Fibroblast of lung (primary cell): Measurements from ENCODE around the gene POLN. TPM values are rescaled to one million over a fixed set of nuclear protein-coding genes. Genes with fewer than 3 reads are reported as not detected.

ENCODE experiments used
- DNase-seq, 2 donors: peaks; one replicate each; pipeline versions ENCODE4 v3.0.0 to v3.0.0-alpha.2; 2010; ENCODE audit warnings: low read depth in 2 of 2
- H2AFZ ChIP-seq: 2 replicates; pipeline ENCODE4 v1.5.1; 2012; ENCODE audit warnings: low read length, control low read depth, inconsistent platforms
- H3K27ac ChIP-seq: 2 replicates; pipeline ENCODE4 v1.5.1; 2011; ENCODE audit warnings: low read length, control low read depth; ENCODE audit not compliant: insufficient read depth
- H3K27me3 ChIP-seq: 2 replicates; pipeline ENCODE4 v1.5.1; 2011; ENCODE audit warnings: mild to moderate bottlenecking, low read length; ENCODE audit not compliant: control insufficient read depth, insufficient read depth
- H3K36me3 ChIP-seq: 2 replicates; pipeline ENCODE4 v1.5.1; 2011; ENCODE audit warnings: low read length; ENCODE audit not compliant: control insufficient read depth, insufficient read depth
- H3K4me1 ChIP-seq: 2 replicates; pipeline ENCODE4 v1.5.1; 2011; ENCODE audit warnings: low read length; ENCODE audit not compliant: control insufficient read depth, insufficient read depth; ENCODE audit errors: extremely low read depth
- H3K4me2 ChIP-seq: 2 replicates; pipeline ENCODE4 v1.5.1; 2011; ENCODE audit warnings: low read length, control low read depth; ENCODE audit not compliant: insufficient read depth; ENCODE audit errors: extremely low read depth
- H3K4me3 ChIP-seq, 4 experiments: fragments of 200-600 bp in 1 of 4; sonication (generic) in 1 of 4; replicated peaks in 1 of 4; 2 replicates each; pipeline ENCODE4 v1.5.1; 2011 to 2016; ENCODE audit warnings: low read length in 4 of 4, low read depth in 3 of 4, mild to moderate bottlenecking in 3 of 4, control low read depth in 2 of 4, inconsistent platforms in 1 of 4, mixed read lengths in 1 of 4; ENCODE audit not compliant: insufficient read depth in 1 of 4; ENCODE audit errors: control extremely low read depth in 1 of 4
- H3K79me2 ChIP-seq: 2 replicates; pipeline ENCODE4 v1.5.1; 2012; ENCODE audit warnings: mild to moderate bottlenecking, low read length, inconsistent platforms; ENCODE audit not compliant: control insufficient read depth, insufficient read depth
- H3K9ac ChIP-seq: 2 replicates; pipeline ENCODE4 v1.5.1; 2011; ENCODE audit warnings: mild to moderate bottlenecking, low read length, control low read depth; ENCODE audit not compliant: insufficient read depth
- H3K9me3 ChIP-seq: 2 replicates; pipeline ENCODE4 v1.5.1; 2012; ENCODE audit warnings: low read depth, low read length; ENCODE audit not compliant: control insufficient read depth, insufficient read depth
- H4K20me1 ChIP-seq: 2 replicates; pipeline ENCODE4 v1.5.1; 2011; ENCODE audit warnings: low read length; ENCODE audit not compliant: control insufficient read depth, insufficient read depth; ENCODE audit errors: extremely low read depth
- EZH2 ChIP-seq: IDR thresholded peaks from 2 replicates; pipeline ENCODE4 v1.5.1; 2012; ENCODE audit warnings: low read length, control low read depth, mild to moderate bottlenecking; ENCODE audit errors: missing control alignments
- polyA plus RNA-seq, 2 donors: library from polyadenylated mRNA; depleted of rRNA in 1 of 2; stranded (reverse) in 1 of 2; unstranded in 1 of 2; fragments of >200 nt; gene quantifications; 2 replicates each; pipeline ENCODE4 v1.2.1, GENCODE V29; 2011 to 2012; ENCODE audit warnings: missing spikeins in 1 of 2
- total RNA-seq: library from RNA; depleted of rRNA; stranded (reverse); fragments of >200 nt; gene quantifications from 2 replicates; pipeline ENCODE4 v1.2.1, GENCODE V29; 2014
- TF ChIP-seq, protein P1 (sequence below), 2 donors: IDR thresholded peaks in 1 of 2; conservative IDR thresholded peaks in 1 of 2; 1 replicate in 1 of 2; 2 replicates in 1 of 2; pipeline ENCODE4 v1.5.1; 2011 to 2012; ENCODE audit warnings: low read length in 2 of 2, control low read depth in 1 of 2, inconsistent platforms in 1 of 2, low read depth in 1 of 2, mild to moderate bottlenecking in 1 of 2

The POLN gene
- total and polyA plus RNA-seq, 2 donors (not counting 1 experiment from before 2014, with no cell fraction given) = 0.58 to 5.6 TPM

DNA sequence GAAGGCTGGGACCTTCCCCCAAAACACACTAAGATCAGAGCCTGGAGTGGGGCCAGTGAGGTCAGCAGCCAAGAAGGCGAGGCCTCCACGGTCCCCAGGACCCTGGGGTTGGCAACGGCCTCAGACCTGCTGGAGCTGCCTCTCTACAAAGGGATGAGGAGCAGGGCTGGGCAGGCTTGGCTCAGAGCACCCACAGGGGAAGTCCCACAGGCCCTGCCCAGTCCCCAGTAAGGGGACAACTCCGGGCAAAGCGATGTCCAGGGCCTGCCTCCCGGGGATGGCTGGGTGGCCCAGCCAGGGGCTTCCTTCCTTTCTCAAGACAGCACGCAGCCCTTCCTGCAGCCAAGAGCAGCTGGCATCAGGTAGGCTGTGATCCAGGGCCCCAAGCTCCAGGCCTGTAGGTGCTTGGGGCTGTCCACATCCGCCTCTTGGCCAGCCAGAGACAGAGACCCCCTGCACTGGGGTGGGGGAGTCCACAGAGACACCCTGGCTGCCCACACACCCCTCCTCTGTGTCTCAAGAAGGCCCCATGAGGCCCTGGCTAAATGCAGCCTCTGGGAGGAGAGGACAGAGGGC is 14.3 kb upstream of the POLN start:
- Histone ChIP-seq H3K9ac (no peak overlapping the region), H3K36me3 (peaks cover 16% of the 10 kb centered on the region), H4K20me1 (no peaks in the 10 kb centered on the region), H3K27me3 (no peaks in the 10 kb centered on the region), H2AFZ (no peak overlapping the region), H3K9me3 (no peaks in the 10 kb centered on the region), H3K4me1 (peaks cover 11% of the 10 kb centered on the region), H3K79me2 (peaks cover 12% of the 10 kb centered on the region), H3K27ac (no peak overlapping the region), H3K4me3 (no peak overlapping the region), H3K4me2 (no peak overlapping the region)
- no peak for DNase-seq
- TF ChIP-seq, protein P1, sequence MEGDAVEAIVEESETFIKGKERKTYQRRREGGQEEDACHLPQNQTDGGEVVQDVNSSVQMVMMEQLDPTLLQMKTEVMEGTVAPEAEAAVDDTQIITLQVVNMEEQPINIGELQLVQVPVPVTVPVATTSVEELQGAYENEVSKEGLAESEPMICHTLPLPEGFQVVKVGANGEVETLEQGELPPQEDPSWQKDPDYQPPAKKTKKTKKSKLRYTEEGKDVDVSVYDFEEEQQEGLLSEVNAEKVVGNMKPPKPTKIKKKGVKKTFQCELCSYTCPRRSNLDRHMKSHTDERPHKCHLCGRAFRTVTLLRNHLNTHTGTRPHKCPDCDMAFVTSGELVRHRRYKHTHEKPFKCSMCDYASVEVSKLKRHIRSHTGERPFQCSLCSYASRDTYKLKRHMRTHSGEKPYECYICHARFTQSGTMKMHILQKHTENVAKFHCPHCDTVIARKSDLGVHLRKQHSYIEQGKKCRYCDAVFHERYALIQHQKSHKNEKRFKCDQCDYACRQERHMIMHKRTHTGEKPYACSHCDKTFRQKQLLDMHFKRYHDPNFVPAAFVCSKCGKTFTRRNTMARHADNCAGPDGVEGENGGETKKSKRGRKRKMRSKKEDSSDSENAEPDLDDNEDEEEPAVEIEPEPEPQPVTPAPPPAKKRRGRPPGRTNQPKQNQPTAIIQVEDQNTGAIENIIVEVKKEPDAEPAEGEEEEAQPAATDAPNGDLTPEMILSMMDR (conservative IDR thresholded peaks at IDR 0.05 in 1 of 2, IDR thresholded peaks at IDR 0.05 in 1 of 2; ENCODE audit: low read depth in 1 of 2, low read length in 2 of 2) = no peak
- TF ChIP-seq EZH2 = no peak

DNA sequence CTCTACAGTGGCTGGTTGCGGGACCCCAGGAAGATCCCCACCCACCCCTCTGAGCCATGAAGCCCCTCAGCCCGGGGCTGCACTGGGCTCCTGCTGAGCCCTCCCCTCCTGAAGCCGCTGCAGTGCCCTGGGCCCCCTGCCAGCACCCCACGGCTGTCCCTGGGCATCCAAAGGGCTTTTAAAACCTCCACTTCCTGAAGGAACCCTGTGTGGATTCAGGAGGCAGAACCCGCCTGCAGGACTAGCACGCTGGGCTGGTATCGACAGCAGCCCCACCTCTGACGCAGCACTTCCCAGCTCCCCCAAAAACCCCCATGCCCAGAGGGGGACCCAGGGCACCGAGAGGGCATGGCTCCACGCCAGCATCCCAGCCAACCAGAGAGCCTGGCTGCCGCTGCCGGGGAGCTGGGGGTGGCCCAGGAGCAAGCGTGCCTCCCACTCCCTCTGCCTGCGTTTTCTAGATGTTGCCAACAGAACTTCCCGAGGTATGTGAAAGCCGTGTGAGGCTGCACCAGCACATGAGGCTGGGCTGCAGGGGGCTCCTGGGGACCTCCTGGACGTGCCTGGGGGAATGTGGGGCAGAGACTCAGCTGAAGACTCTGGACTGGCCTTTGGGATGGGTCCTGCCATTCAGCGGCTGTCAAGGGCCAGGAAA is 13.7 kb upstream of the POLN start:
- H3K4me3 ChIP-seq = no peak overlapping the region
- DNase-seq = peak in 1 of 2 donors; percentile 49
- H3K9me3 ChIP-seq = no peaks in the 10 kb centered on the region
- no peak overlapping the region for H3K9ac ChIP-seq
- TF ChIP-seq, protein P1 (conservative IDR thresholded peaks at IDR 0.05 in 1 of 2, IDR thresholded peaks at IDR 0.05 in 1 of 2; ENCODE audit: low read depth in 1 of 2, low read length in 2 of 2) = no peak
- TF ChIP-seq EZH2 = no peak
- peaks cover 16% of the 10 kb centered on the region for H3K36me3 ChIP-seq
- H3K27me3 ChIP-seq = no peaks in the 10 kb centered on the region
- H2AFZ ChIP-seq = no peak overlapping the region
- no peaks in the 10 kb centered on the region for H4K20me1 ChIP-seq
- H3K4me2 ChIP-seq = no peak overlapping the region
- no peak overlapping the region for H3K27ac ChIP-seq
- H3K79me2 ChIP-seq = peaks cover 10% of the 10 kb centered on the region
- H3K4me1 ChIP-seq = peaks cover 11% of the 10 kb centered on the region

DNA sequence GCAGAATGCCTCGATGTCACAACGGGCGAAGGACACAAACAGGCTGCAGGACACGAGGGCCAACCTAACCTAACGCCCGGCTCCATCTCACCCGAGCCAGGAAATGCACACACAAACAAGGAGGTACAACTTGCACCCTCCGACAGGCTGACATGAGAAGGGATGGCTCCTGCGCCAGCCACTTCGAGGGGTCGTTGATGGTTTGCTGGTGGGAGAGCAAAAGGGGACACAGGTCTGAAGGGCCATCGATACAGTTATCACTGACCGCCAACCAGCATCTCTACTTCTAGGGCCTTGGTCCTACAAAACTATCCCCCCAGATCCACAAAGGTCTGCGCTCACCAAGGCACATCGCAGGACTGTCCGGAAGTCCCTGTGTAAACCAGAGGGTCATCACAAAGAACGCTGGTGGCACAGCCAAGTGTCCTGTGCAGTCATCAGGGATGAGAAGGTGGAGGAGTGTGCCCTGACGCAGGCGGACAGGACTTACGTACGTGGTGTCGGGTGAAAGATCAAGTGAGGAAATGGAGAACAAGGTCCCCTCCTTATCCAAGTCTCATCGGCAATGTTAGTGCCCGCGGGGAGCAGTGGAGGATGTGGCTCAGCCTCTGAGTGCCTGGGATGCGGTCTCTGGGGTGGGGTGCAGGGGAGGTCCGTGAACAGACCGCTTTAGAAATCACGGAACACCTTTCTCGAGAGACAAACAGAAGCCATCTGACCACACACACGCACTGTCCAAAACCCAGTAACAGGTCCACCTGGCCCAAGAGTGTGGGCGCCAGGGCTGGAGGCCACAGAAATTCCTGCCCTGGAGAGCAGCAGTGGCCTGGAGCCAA is 13.0 kb upstream of the POLN start:
- H4K20me1 ChIP-seq = no peaks in the 10 kb centered on the region
- DNase-seq = no peak
- no peak overlapping the region for H3K9ac ChIP-seq
- no peaks in the 10 kb centered on the region for H3K9me3 ChIP-seq
- H3K4me3 ChIP-seq = no peak overlapping the region
- H3K4me2 ChIP-seq = no peak overlapping the region
- H3K36me3 ChIP-seq = peaks cover 21% of the 10 kb centered on the region
- peaks cover 3% of the 10 kb centered on the region for H3K79me2 ChIP-seq
- no peak overlapping the region for H2AFZ ChIP-seq
- TF ChIP-seq, protein P1 (conservative IDR thresholded peaks at IDR 0.05 in 1 of 2, IDR thresholded peaks at IDR 0.05 in 1 of 2; ENCODE audit: low read depth in 1 of 2, low read length in 2 of 2) = no peak
- no peak for TF ChIP-seq EZH2
- H3K27me3 ChIP-seq = no peaks in the 10 kb centered on the region
- H3K4me1 ChIP-seq = peaks cover 8% of the 10 kb centered on the region
- H3K27ac ChIP-seq = no peak overlapping the region
